Measurements from ENCODE around the gene COPRS.

DNA sequence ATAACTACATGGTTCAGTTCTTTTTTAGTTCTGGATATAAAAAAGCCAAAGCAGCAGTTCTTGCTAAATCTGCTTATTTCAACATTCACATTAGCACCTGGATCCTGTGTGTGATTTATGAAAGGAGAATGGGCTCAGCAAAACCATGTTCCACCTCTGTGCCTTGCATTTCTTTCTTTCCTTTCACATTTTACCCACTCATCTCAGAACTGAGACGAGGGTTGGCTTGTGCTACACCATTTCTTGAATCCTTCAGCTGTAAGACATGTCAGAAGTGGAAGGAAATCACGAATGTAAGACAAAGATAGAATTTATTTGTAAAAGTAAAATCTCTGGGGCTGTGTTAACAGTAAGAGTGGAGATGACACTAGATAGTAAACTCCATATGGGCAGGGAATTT is 43.6 kb upstream of the COPRS start:
- TF ChIP-seq ZNF384 (IDR thresholded peaks at IDR 0.05) (no peak), SP1 (IDR thresholded peaks at IDR 0.05) (no peak), FOXA1 (IDR thresholded peaks at IDR 0.05) (no peak), ELF4 (IDR thresholded peaks at IDR 0.05) (no peak), HDGF (IDR thresholded peaks at IDR 0.05; ENCODE audit: borderline replicate concordance) (no peak), L3MBTL2 (conservative IDR thresholded peaks at IDR 0.05) (no peak), FOXM1 (IDR thresholded peaks at IDR 0.05; ENCODE audit: borderline replicate concordance) (no peak), SUZ12 (IDR thresholded peaks at IDR 0.05) (no peak), CTBP1 (IDR thresholded peaks at IDR 0.05; ENCODE audit: borderline replicate concordance) (no peak), BHLHE40 (IDR thresholded peaks at IDR 0.05; ENCODE audit: borderline replicate concordance) (no peak)
- TF ChIP-seq, protein P1, sequence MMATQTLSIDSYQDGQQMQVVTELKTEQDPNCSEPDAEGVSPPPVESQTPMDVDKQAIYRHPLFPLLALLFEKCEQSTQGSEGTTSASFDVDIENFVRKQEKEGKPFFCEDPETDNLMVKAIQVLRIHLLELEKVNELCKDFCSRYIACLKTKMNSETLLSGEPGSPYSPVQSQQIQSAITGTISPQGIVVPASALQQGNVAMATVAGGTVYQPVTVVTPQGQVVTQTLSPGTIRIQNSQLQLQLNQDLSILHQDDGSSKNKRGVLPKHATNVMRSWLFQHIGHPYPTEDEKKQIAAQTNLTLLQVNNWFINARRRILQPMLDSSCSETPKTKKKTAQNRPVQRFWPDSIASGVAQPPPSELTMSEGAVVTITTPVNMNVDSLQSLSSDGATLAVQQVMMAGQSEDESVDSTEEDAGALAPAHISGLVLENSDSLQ (IDR thresholded peaks at IDR 0.05), result no peak
